Measurements from ENCODE around the gene IGF2R.
"Not testable (repeated sequence)": the region's sequence is repeated elsewhere in the genome, so short reads cannot be mapped to it uniquely, and the experiment has no call there.

- TF ChIP-seq, protein P1, sequence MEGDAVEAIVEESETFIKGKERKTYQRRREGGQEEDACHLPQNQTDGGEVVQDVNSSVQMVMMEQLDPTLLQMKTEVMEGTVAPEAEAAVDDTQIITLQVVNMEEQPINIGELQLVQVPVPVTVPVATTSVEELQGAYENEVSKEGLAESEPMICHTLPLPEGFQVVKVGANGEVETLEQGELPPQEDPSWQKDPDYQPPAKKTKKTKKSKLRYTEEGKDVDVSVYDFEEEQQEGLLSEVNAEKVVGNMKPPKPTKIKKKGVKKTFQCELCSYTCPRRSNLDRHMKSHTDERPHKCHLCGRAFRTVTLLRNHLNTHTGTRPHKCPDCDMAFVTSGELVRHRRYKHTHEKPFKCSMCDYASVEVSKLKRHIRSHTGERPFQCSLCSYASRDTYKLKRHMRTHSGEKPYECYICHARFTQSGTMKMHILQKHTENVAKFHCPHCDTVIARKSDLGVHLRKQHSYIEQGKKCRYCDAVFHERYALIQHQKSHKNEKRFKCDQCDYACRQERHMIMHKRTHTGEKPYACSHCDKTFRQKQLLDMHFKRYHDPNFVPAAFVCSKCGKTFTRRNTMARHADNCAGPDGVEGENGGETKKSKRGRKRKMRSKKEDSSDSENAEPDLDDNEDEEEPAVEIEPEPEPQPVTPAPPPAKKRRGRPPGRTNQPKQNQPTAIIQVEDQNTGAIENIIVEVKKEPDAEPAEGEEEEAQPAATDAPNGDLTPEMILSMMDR (IDR thresholded peaks at IDR 0.05), result not testable (repeated sequence)
- TF ChIP-seq POLR2AphosphoS5, POLR2A (IDR thresholded peaks at IDR 0.05): not testable (repeated sequence)
These were observed 171.6 kb downstream of the IGF2R start for GRCh38 chr6:160140493-160140892.
